Neuronal stem cell (in vitro differentiated cells): Measurements from ENCODE around the gene ULK4.

Source experiments
- DNase-seq: peaks from one replicate; pipeline ENCODE4 v3.0.0-alpha.2; 2013; ENCODE audit warnings: low spot score
- H2AFZ ChIP-seq: one replicate; pipeline ENCODE4 v1.6.1; 2013; ENCODE audit warnings: mild to moderate bottlenecking, low read length, inconsistent platforms
- H2AK5ac ChIP-seq: 2 replicates; pipeline ENCODE4 v1.6.1; 2013; ENCODE audit warnings: low read depth, mild to moderate bottlenecking, inconsistent platforms, low read length, moderate library complexity, mixed read lengths
- H2BK120ac ChIP-seq: 2 replicates; pipeline ENCODE4 v1.6.1; 2013; ENCODE audit warnings: low read depth, mild to moderate bottlenecking, inconsistent platforms, low read length, moderate library complexity, mixed read lengths
- H2BK12ac ChIP-seq: one replicate; pipeline ENCODE4 v1.6.1; 2013; ENCODE audit warnings: low read length, inconsistent platforms
- H2BK15ac ChIP-seq: 2 replicates; pipeline ENCODE4 v1.6.1; 2013; ENCODE audit warnings: mild to moderate bottlenecking, low read length, inconsistent platforms, mixed read lengths
- H2BK5ac ChIP-seq: one replicate; pipeline ENCODE4 v1.6.1; 2013; ENCODE audit warnings: inconsistent platforms, mild to moderate bottlenecking, low read length, moderate library complexity
- H3K14ac ChIP-seq: one replicate; pipeline ENCODE4 v1.6.1; 2013; ENCODE audit warnings: low read length, inconsistent platforms
- H3K18ac ChIP-seq: 2 replicates; pipeline ENCODE4 v1.6.1; 2013; ENCODE audit warnings: low read length, inconsistent platforms
- H3K23ac ChIP-seq: 2 replicates; pipeline ENCODE4 v1.6.1; 2013; ENCODE audit warnings: low read depth, mild to moderate bottlenecking, mixed read lengths, low read length, inconsistent platforms; ENCODE audit not compliant: poor library complexity
- H3K27ac ChIP-seq: replicated peaks from 3 replicates; pipeline ENCODE4 v1.5.1; 2013; ENCODE audit warnings: low read length, inconsistent platforms
- H3K27me3 ChIP-seq, 3 experiments: 2 replicates each; pipeline ENCODE4 v1.6.1; 2013; ENCODE audit warnings: low read length in 3 of 3, mild to moderate bottlenecking in 2 of 3, inconsistent platforms in 1 of 3, low read depth in 1 of 3, mixed read lengths in 1 of 3, moderate library complexity in 1 of 3; ENCODE audit not compliant: control insufficient read depth in 3 of 3, insufficient read depth in 3 of 3
- H3K36me3 ChIP-seq, 2 donors: replicated peaks in 1 of 2; 2 replicates each; pipeline ENCODE4 v1.6.1; 2013; ENCODE audit warnings: low read length in 2 of 2; ENCODE audit not compliant: control insufficient read depth in 2 of 2, insufficient read depth in 2 of 2
- H3K4ac ChIP-seq: 2 replicates; pipeline ENCODE4 v1.6.1; 2013; ENCODE audit warnings: inconsistent platforms, mild to moderate bottlenecking, low read length, moderate library complexity
- H3K4me1 ChIP-seq, 2 donors: 1 replicate in 1 of 2; 2 replicates in 1 of 2; pipeline ENCODE4 v1.6.1; 2013; ENCODE audit warnings: low read length in 2 of 2, low read depth in 1 of 2; ENCODE audit not compliant: control insufficient read depth in 2 of 2, insufficient read depth in 1 of 2
- H3K4me2 ChIP-seq: one replicate; pipeline ENCODE4 v1.6.1; 2013; ENCODE audit warnings: mild to moderate bottlenecking, low read length, inconsistent platforms; ENCODE audit not compliant: insufficient read depth, poor library complexity, severe bottlenecking
- H3K4me3 ChIP-seq, 2 donors: 2 replicates each; pipeline ENCODE4 v1.5.1; 2013; ENCODE audit warnings: low read length in 2 of 2, mild to moderate bottlenecking in 2 of 2, inconsistent platforms in 1 of 2, moderate library complexity in 1 of 2
- H3K79me1 ChIP-seq: one replicate; pipeline ENCODE4 v1.6.1; 2013; ENCODE audit warnings: low read depth, mild to moderate bottlenecking, inconsistent platforms, low read length, moderate library complexity
- H3K9ac ChIP-seq: one replicate; pipeline ENCODE4 v1.6.1; 2013; ENCODE audit warnings: mild to moderate bottlenecking, low read depth, low read length, inconsistent platforms; ENCODE audit not compliant: poor library complexity
- H3K9me3 ChIP-seq, 2 donors: replicated peaks in 1 of 2; 2 replicates each; pipeline versions ENCODE3 to v1.6.1; 2013; ENCODE audit warnings: low read length in 2 of 2, mild to moderate bottlenecking in 2 of 2, inconsistent platforms in 1 of 2, low read depth in 1 of 2, mixed read lengths in 1 of 2, moderate library complexity in 1 of 2; ENCODE audit not compliant: control insufficient read depth in 2 of 2, insufficient read depth in 1 of 2
- H4K8ac ChIP-seq: one replicate; pipeline ENCODE4 v1.6.1; 2013; ENCODE audit warnings: low read depth, mild to moderate bottlenecking, inconsistent platforms, low read length, moderate library complexity
- H4K91ac ChIP-seq: one replicate; pipeline ENCODE4 v1.6.1; 2013; ENCODE audit warnings: low read length, low read depth, mild to moderate bottlenecking, inconsistent platforms; ENCODE audit not compliant: poor library complexity
- WGBS, 2 donors: extraction: QIAGEN DNeasy Blood & Tissue Kit; methylation state at CpG; one replicate each; pipeline ENCODE4 v1.1.7; 2013; ENCODE audit warnings: missing lambda C conversion rate in 2 of 2, mixed read lengths in 1 of 2; ENCODE audit not compliant: insufficient read length in 2 of 2, insufficient replicate concordance in 1 of 2; ENCODE audit errors: extremely low coverage in 2 of 2; 5-methylcytosine and 5-hydroxymethylcytosine counted together

The ULK4 gene

DNA sequence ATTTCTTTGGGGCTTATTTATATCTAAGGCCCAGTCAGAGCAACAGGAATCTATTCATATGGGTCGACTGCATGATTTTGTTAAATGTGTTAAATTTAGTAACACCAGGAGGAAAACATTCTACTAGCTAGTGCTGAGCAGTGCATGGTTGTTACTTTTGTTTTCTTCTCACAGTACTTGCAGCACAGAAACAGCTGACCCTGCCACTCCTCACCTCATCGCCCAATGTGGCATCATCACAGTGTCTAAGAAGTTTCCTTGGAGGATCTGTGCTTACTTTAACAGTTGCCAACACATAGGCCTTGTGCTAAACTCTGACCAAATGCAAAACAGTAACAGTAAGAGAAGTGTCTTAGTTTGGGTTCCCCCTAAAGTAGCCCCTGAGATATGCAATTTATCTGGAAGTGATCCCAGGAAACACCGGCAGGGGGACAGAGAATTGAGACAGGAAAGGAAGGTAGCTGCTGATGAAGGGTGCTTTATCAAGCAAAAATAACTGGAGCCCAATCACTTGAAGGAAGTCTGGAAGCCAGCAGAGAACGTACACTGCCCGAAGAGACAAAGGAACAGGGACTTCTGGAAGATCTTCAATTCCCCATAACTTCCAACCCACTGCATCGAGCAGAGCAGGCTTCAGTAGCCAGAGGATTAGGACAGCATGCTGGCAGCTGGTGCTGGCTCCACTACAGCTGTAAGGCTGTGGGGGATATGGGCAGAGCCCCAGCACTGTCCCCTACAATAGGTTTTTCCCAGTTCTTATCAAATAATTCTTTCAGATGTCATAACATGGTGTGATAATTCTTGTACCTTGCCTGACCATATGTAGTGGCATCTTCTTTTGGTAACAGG, 36.0 kb upstream of the ULK4 start:
- H3K4me1 ChIP-seq: no peaks in the 10 kb centered on the region
- H3K14ac ChIP-seq: no peak overlapping the region
- no peak overlapping the region for H4K91ac ChIP-seq
- H3K27ac ChIP-seq: no peak overlapping the region
- no peaks in the 10 kb centered on the region for H3K9me3 ChIP-seq
- no peak overlapping the region for H2BK12ac ChIP-seq
- H3K9ac ChIP-seq: no peak overlapping the region
- no peaks in the 10 kb centered on the region for H3K36me3 ChIP-seq
- no peak overlapping the region for H2BK120ac ChIP-seq
- H2AFZ ChIP-seq: peak overlapping the region; percentile 74
- no peak overlapping the region for H3K4ac ChIP-seq
- H4K8ac ChIP-seq: no peak overlapping the region
- no peak overlapping the region for H3K4me3 ChIP-seq
- no peak for DNase-seq
- H3K27me3 ChIP-seq: no peaks in the 10 kb centered on the region
- WGBS, 2 donors: no CpG with 5 or more reads among the region's 6 CpGs
- no peak overlapping the region for H2AK5ac ChIP-seq
- no peak overlapping the region for H3K4me2 ChIP-seq
- H3K18ac ChIP-seq: no peak overlapping the region
- H3K23ac ChIP-seq: no peak overlapping the region
- no peak overlapping the region for H2BK15ac ChIP-seq
- no peaks in the 10 kb centered on the region for H3K79me1 ChIP-seq
- no peak overlapping the region for H2BK5ac ChIP-seq

DNA sequence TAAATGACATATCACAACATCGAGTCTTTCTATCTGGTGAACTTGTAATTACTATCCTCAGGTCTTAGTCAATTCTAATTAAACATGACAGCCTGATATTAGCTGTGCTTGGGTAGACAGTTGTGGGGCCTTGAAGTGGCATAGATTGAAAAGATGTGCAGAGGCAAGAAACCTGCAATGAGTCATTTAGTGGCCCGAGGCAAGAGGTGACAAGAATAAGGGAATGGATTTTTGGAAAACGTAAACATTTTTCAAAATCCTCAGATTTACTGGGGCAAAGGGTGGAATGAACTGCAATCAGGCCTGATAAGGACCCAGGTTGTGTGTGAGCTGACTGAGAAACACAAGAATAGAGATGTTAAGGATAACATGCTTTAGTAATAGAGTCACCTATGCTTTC, 29.5 kb upstream of the ULK4 start:
- Histone ChIP-seq H3K14ac (no peak overlapping the region), H3K4me2 (no peak overlapping the region), H2BK15ac (no peak overlapping the region), H3K18ac (no peak overlapping the region), H3K27ac (no peak overlapping the region), H3K4me3 (no peak overlapping the region), H2BK12ac (no peak overlapping the region), H2AK5ac (no peak overlapping the region), H2BK5ac (no peak overlapping the region), H3K23ac (no peak overlapping the region), H3K4ac (no peak overlapping the region), H2AFZ (no peak overlapping the region), H3K79me1 (no peaks in the 10 kb centered on the region), H3K4me1 (no peaks in the 10 kb centered on the region), H4K8ac (no peak overlapping the region), H2BK120ac (no peak overlapping the region), H3K27me3 (no peaks in the 10 kb centered on the region), H3K9me3 (no peaks in the 10 kb centered on the region), H3K36me3 (no peaks in the 10 kb centered on the region), H3K9ac (no peak overlapping the region), H4K91ac (no peak overlapping the region)
- no CpG with 5 or more reads among the region's 3 CpGs for WGBS, 2 donors
- DNase-seq: no peak

DNA sequence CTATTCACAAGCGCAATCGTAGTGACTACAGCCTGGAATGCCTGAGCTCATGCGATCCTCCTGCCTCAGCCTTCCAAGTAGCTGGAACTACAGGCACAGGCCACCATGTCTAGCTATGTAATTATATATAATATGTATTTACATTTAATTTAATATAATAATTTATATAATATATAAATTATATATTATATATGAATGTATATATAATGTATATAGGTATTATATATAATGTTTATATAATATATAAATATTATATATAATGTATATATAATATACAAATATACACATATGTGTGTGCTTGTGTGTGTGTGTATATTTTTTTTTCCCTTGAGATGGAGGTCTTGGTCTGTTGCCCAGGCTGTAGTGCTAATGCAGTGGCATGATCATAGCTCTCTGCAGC, 27.6 kb upstream of the ULK4 start:
- H3K27ac ChIP-seq: no peak overlapping the region
- H3K14ac ChIP-seq: no peak overlapping the region
- H3K23ac ChIP-seq: no peak overlapping the region
- no peak for DNase-seq
- no peak overlapping the region for H3K18ac ChIP-seq
- no peak overlapping the region for H3K9ac ChIP-seq
- H2AK5ac ChIP-seq: no peak overlapping the region
- no peak overlapping the region for H2BK5ac ChIP-seq
- no peak overlapping the region for H4K91ac ChIP-seq
- no peak overlapping the region for H2BK15ac ChIP-seq
- H3K27me3 ChIP-seq: no peaks in the 10 kb centered on the region
- no peaks in the 10 kb centered on the region for H3K4me1 ChIP-seq
- whole genome bisulfite sequencing, 2 donors: no CpG with 5 or more reads among the region's 3 CpGs
- no peak overlapping the region for H3K4me3 ChIP-seq
- H2BK12ac ChIP-seq: no peak overlapping the region
- no peak overlapping the region for H2BK120ac ChIP-seq
- H3K4me2 ChIP-seq: no peak overlapping the region
- no peak overlapping the region for H2AFZ ChIP-seq
- H4K8ac ChIP-seq: no peak overlapping the region
- H3K9me3 ChIP-seq: no peaks in the 10 kb centered on the region
- no peak overlapping the region for H3K4ac ChIP-seq
- H3K36me3 ChIP-seq: no peaks in the 10 kb centered on the region
- no peaks in the 10 kb centered on the region for H3K79me1 ChIP-seq

DNA sequence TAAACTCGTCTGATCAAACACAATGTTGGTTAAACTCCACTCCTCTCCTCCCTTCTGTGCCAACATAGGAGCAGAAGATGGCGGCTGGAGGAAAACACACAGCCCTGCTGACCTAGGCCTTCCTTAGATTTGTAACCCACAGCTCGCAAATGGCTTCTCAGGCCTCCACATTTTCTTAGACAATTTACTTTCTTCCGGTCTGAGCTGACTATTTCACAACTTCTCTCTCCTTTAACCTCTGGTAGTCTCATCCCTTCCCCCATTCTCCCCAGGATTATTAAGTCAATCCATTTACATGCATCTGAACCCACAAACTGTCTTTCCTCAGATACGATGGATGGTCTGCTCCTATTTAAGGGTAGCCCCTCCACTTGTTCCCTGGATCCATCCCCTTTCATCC, 25.7 kb upstream of the ULK4 start:
- no peak for DNase-seq
- no peak overlapping the region for H2BK15ac ChIP-seq
- H2BK5ac ChIP-seq: no peak overlapping the region
- no peak overlapping the region for H2BK120ac ChIP-seq
- no peak overlapping the region for H2AK5ac ChIP-seq
- no peaks in the 10 kb centered on the region for H3K36me3 ChIP-seq
- H3K4me3 ChIP-seq: no peak overlapping the region
- H3K18ac ChIP-seq: no peak overlapping the region
- no peaks in the 10 kb centered on the region for H3K4me1 ChIP-seq
- 100% methylated on average over 1 of the region's 5 CpGs; no CpG with 5 or more reads in 1 of the 2 donors for WGBS, 2 donors
- no peak overlapping the region for H3K4me2 ChIP-seq
- H3K27ac ChIP-seq: no peak overlapping the region
- H3K4ac ChIP-seq: no peak overlapping the region
- H3K27me3 ChIP-seq: no peaks in the 10 kb centered on the region
- no peak overlapping the region for H4K8ac ChIP-seq
- H3K79me1 ChIP-seq: no peaks in the 10 kb centered on the region
- no peak overlapping the region for H3K23ac ChIP-seq
- no peak overlapping the region for H3K9ac ChIP-seq
- H2AFZ ChIP-seq: no peak overlapping the region
- H3K14ac ChIP-seq: no peak overlapping the region
- no peak overlapping the region for H4K91ac ChIP-seq
- H2BK12ac ChIP-seq: no peak overlapping the region
- H3K9me3 ChIP-seq: no peaks in the 10 kb centered on the region
